Measurements from ENCODE around the gene RBM15B. TPM values are rescaled to one million over a fixed set of nuclear protein-coding genes. Genes with fewer than 3 reads are reported as not detected.

The RBM15B gene
- total and polyA plus RNA-seq, 12 donors: 3.6 to 17.1 (median 13.4) TPM

- DNase-seq (no peak), ATAC-seq (no peak)
- WGBS, 2 donors: 67 to 68% methylated on average over 8 of the region's 8 CpGs
- H3K27me3 ChIP-seq: peaks cover 0 to 4% (median 0%) of the 10 kb centered on the region in 7 donors
- H3K36me3 ChIP-seq: peaks cover 0 to 4% (median 0%) of the 10 kb centered on the region in 9 donors
- intact Hi-C loops (cut with DNase I): no loop called here
- TF ChIP-seq CTCF (IDR thresholded peaks at IDR 0.05): no peak
- no peak overlapping the region for H3K4me3 ChIP-seq
- no peaks in the 10 kb centered on the region for H3K9me3 ChIP-seq
- no peak overlapping the region for H3K27ac ChIP-seq
- no peaks in the 10 kb centered on the region for H3K4me1 ChIP-seq
Measured at GRCh38 chr3:51355891-51356578, 35.0 kb upstream of the RBM15B start.

DNA sequence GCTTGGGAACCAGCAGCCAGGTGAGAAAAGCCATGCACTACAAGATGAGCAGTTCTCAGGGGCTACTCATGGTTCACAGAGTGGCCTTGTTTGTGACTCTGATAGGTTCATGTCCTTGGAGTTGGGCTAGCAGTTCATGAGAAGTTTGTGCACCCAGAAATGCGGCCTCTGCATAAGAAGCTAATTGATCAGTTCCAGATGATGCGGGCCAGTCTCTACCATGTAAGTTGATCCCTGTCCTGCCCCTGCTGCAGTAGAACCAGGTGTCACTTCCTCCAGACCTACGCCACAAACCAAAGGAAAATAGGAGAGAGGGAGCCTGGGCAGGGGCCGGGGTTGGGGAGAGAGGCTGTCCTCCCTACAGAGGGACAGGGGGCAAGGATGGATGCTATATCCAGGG lies 33.2 kb upstream of the RBM15B start:
- Histone ChIP-seq H3K9me3 (no peaks in the 10 kb centered on the region), H3K4me1 (no peaks in the 10 kb centered on the region), H3K27ac (no peak overlapping the region), H3K4me3 (no peak overlapping the region), H3K27me3 (no peaks in the 10 kb centered on the region), H3K36me3 (peaks cover 0 to 4% (median 0%) of the 10 kb centered on the region in 9 donors)
- TF ChIP-seq CTCF (IDR thresholded peaks at IDR 0.05): no peak
- no peak for DNase-seq
- 67 to 72% methylated on average over 4 of the region's 4 CpGs for WGBS, 2 donors
- ATAC-seq: no peak
- intact Hi-C loops (cut with DNase I): no loop called here

- Histone ChIP-seq H3K36me3 (peaks cover 0 to 4% (median 0%) of the 10 kb centered on the region in 9 donors), H3K4me3 (no peak overlapping the region), H3K4me1 (no peaks in the 10 kb centered on the region), H3K9me3 (peaks cover 0 to 4% (median 0%) of the 10 kb centered on the region in 11 donors), H3K27ac (no peak overlapping the region), H3K27me3 (no peaks in the 10 kb centered on the region)
- whole genome bisulfite sequencing, 2 donors: 72 to 84% methylated on average over 3 of the region's 3 CpGs
- no peak for TF ChIP-seq CTCF (IDR thresholded peaks at IDR 0.05)
- no peak for ATAC-seq
- intact Hi-C loops (cut with DNase I): no loop called here
- no peak for DNase-seq
Measured at GRCh38 chr3:51358981-51359380, 32.1 kb upstream of the RBM15B start.

- 81 to 88% methylated on average over 3 of the region's 3 CpGs for WGBS, 2 donors
Measured at GRCh38 chr3:51360806-51361205, 30.3 kb upstream of the RBM15B start.

More at GRCh38 chr3:51360806-51361205, 30.3 kb upstream of the RBM15B start:
- Histone ChIP-seq H3K4me3 (no peak overlapping the region), H3K36me3 (peaks cover 0 to 4% (median 0%) of the 10 kb centered on the region in 9 donors), H3K27ac (no peak overlapping the region), H3K4me1 (no peaks in the 10 kb centered on the region), H3K9me3 (peaks cover 0 to 9% (median 0%) of the 10 kb centered on the region in 11 donors), H3K27me3 (no peaks in the 10 kb centered on the region)
- ATAC-seq: no peak
- intact Hi-C loops (cut with DNase I): no loop called here
- no peak for TF ChIP-seq CTCF (IDR thresholded peaks at IDR 0.05)
- no peak for DNase-seq
